ENCODE measurements around the gene YPEL2.

Gene YPEL2

DNA sequence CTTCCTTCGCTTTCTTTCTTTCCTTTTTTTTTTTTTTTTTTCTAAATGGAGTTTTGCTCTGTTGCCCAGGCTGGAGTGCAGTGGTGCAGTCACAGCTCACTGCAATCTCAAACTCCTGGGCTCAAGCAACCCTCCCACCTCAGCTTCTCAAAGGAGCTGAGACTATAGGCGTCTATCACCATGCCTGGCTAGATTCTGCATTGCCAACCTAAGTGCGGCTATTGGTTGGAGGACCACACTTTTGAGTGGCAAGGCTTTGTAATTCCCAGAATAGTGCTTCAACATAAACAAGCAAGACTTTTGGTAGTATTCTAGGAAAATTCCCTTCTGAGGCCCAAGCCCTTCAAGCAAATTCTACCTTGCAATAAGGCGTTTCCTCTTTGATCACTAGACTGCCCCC lies 107.8 kb downstream of the YPEL2 start:
- no peak for TF ChIP-seq FOXP2 (optimal IDR thresholded peaks at IDR 0.05; ENCODE audit: borderline replicate concordance, extremely low read depth, extremely low read length, insufficient read depth)
- no peak for TF ChIP-seq SIN3A (IDR thresholded peaks at IDR 0.05; ENCODE audit: borderline replicate concordance, insufficient read depth, low read length)
- TF ChIP-seq, protein P1, sequence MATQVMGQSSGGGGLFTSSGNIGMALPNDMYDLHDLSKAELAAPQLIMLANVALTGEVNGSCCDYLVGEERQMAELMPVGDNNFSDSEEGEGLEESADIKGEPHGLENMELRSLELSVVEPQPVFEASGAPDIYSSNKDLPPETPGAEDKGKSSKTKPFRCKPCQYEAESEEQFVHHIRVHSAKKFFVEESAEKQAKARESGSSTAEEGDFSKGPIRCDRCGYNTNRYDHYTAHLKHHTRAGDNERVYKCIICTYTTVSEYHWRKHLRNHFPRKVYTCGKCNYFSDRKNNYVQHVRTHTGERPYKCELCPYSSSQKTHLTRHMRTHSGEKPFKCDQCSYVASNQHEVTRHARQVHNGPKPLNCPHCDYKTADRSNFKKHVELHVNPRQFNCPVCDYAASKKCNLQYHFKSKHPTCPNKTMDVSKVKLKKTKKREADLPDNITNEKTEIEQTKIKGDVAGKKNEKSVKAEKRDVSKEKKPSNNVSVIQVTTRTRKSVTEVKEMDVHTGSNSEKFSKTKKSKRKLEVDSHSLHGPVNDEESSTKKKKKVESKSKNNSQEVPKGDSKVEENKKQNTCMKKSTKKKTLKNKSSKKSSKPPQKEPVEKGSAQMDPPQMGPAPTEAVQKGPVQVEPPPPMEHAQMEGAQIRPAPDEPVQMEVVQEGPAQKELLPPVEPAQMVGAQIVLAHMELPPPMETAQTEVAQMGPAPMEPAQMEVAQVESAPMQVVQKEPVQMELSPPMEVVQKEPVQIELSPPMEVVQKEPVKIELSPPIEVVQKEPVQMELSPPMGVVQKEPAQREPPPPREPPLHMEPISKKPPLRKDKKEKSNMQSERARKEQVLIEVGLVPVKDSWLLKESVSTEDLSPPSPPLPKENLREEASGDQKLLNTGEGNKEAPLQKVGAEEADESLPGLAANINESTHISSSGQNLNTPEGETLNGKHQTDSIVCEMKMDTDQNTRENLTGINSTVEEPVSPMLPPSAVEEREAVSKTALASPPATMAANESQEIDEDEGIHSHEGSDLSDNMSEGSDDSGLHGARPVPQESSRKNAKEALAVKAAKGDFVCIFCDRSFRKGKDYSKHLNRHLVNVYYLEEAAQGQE (IDR thresholded peaks at IDR 0.05; ENCODE audit: insufficient read depth in 1 of 2, low read depth in 2 of 2, low read length in 2 of 2), result no peak
- no peak for TF ChIP-seq POLR2AphosphoS5 (IDR thresholded peaks at IDR 0.05; ENCODE audit: low read depth, low read length)
- no peak for TF ChIP-seq TAF1 (IDR thresholded peaks at IDR 0.05; ENCODE audit: borderline replicate concordance, insufficient read depth, low read length)

DNA sequence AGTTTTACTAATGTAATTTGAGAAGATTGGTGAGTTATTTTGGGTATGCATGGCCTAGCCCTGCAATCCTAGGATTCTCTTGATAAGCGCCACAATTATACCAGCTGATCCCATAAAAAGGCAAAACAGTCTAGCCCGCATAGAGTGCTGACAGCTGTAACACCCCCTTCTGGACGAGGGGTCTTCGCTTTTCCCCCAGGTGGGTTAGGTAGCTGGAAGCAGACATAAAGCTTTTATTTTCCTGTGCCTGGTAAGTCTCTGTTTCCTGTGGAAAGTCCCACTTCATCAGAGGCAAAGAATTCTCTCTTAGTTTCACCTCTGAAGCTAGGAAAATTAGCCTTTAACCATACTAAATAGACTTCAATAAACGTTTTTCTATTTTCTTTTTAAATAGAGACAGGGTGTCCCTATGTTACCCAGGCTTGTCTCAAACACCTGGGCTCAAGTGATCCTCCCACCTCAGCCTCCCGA lies 108.3 kb downstream of the YPEL2 start:
- TF ChIP-seq TAF1 (IDR thresholded peaks at IDR 0.05; ENCODE audit: borderline replicate concordance, insufficient read depth, low read length) (no peak), POLR2AphosphoS5 (IDR thresholded peaks at IDR 0.05; ENCODE audit: low read depth, low read length) (no peak), SIN3A (IDR thresholded peaks at IDR 0.05; ENCODE audit: borderline replicate concordance, insufficient read depth, low read length) (no peak), FOXP2 (optimal IDR thresholded peaks at IDR 0.05; ENCODE audit: borderline replicate concordance, extremely low read depth, extremely low read length, insufficient read depth) (no peak)
- TF ChIP-seq, protein P1 (IDR thresholded peaks at IDR 0.05; ENCODE audit: insufficient read depth in 1 of 2, low read depth in 2 of 2, low read length in 2 of 2), result no peak

DNA sequence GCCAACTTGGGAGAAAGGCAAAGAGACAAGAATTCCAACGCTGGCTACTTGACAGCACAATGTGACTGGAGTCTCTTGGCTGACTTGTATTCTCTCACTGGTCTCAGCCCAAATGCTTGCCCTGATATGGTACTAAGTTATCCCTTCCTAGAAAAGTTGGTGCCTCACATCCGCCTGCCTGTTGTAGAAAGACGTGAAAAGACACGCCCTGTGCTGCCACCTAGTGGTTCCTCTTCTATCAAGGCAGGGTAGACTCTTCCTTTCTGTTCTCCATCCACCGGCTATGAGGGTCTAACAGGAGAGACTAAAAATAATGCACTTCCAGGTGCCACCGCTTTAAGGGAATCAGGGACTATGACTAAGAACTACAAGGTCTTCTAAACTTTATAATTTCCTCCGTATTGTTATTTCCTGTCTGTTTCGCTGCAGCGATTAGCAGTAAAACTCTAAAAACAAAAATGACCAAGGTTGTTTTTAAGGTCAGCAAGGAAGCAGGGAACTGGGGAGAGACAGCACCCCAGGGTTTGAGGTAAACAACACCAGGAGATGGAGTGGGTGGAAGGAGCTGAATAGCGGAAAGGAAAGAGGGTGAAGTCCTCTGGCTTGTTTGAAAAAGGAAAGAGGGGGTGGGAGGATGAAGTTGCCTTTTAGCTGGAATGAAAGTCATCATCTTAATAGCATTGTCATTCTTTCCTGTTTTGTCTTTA lies 109.5 kb downstream of the YPEL2 start:
- TF ChIP-seq SIN3A (IDR thresholded peaks at IDR 0.05; ENCODE audit: borderline replicate concordance, insufficient read depth, low read length), result no peak
- TF ChIP-seq, protein P1 (IDR thresholded peaks at IDR 0.05; ENCODE audit: insufficient read depth in 1 of 2, low read depth in 2 of 2, low read length in 2 of 2), result no peak
- TF ChIP-seq TAF1 (IDR thresholded peaks at IDR 0.05; ENCODE audit: borderline replicate concordance, insufficient read depth, low read length), result no peak
- TF ChIP-seq POLR2AphosphoS5 (IDR thresholded peaks at IDR 0.05; ENCODE audit: low read depth, low read length), result no peak
- no peak for TF ChIP-seq FOXP2 (optimal IDR thresholded peaks at IDR 0.05; ENCODE audit: borderline replicate concordance, extremely low read depth, extremely low read length, insufficient read depth)

DNA sequence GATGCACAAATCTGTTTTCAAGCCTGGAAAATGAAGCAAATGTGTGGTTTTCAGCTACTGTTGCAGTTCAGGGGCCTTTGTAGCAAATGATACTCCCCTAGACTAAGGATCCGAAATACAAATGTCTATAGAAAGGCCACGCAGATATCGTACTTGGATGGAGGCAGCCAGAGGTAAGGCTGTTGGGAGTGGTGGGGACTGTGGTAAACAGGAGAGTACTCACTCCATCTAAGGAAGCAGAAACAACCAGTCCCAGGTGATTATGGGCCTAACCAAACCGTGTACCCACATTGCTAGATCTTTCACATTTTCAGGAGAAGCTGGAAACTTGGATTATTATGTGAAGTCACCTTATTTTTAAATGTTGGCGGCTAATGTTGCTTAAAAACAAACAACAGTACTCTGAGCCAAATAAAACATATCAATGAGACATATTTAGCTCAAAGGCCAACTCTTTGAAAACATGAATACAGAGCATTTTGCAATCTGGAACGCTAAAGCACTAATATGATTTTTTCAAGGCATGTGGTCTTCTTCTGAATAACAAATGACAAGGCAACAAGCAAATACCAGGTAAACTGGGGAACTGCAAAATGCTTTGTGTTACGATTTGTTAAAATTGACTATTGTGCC lies 110.1 kb downstream of the YPEL2 start:
- TF ChIP-seq SIN3A (IDR thresholded peaks at IDR 0.05; ENCODE audit: borderline replicate concordance, insufficient read depth, low read length), result no peak
- TF ChIP-seq TAF1 (IDR thresholded peaks at IDR 0.05; ENCODE audit: borderline replicate concordance, insufficient read depth, low read length), result no peak
- no peak for TF ChIP-seq FOXP2 (optimal IDR thresholded peaks at IDR 0.05; ENCODE audit: borderline replicate concordance, extremely low read depth, extremely low read length, insufficient read depth)
- no peak for TF ChIP-seq POLR2AphosphoS5 (IDR thresholded peaks at IDR 0.05; ENCODE audit: low read depth, low read length)
- TF ChIP-seq, protein P1 (IDR thresholded peaks at IDR 0.05; ENCODE audit: insufficient read depth in 1 of 2, low read depth in 2 of 2, low read length in 2 of 2), result no peak

All from PFSK-1 (cell line).